ENCODE results near the gene ARSA. TPM values are rescaled to one million over a fixed set of nuclear protein-coding genes. Genes with fewer than 3 reads are reported as not detected.
A peak's percentile ranks its signal among the peaks of the same experiment; 100 is the strongest.

Gene ARSA
- total RNA-seq (2014; rRNA removed; shearing (Covaris generic); ENCODE audit: low replicate concordance) = 32.4 and 49.5 TPM in 2 replicates

GRCh38 chr22:50627642-50628542 is at the start of gene ARSA:
ARSA (minus strand) TSS chr22:50628152; CDS start chr22:50627779, 373 bp downstream.
- DNase-seq (ENCODE audit: low read depth) = peak; percentile 72
- in situ Hi-C loops (cut with HindIII; ENCODE audit: low pct_unique_long_range_greater_than_20kb, low sequenced_read_pairs) = no loop called here

GRCh38 chr22:50676661-50677492 is 48.9 kb upstream of the ARSA start:
- DNase-seq (ENCODE audit: low read depth) = no peak
- in situ Hi-C loops (cut with HindIII; ENCODE audit: low pct_unique_long_range_greater_than_20kb, low sequenced_read_pairs) = no loop called here

GRCh38 chr22:50676180-50676636 is 48.3 kb upstream of the ARSA start:
- in situ Hi-C loops (cut with HindIII; ENCODE audit: low pct_unique_long_range_greater_than_20kb, low sequenced_read_pairs) = no loop called here
- no peak for DNase-seq (ENCODE audit: low read depth)

- DNase-seq (ENCODE audit: low read depth) = no peak
- in situ Hi-C loops (cut with HindIII; ENCODE audit: low pct_unique_long_range_greater_than_20kb, low sequenced_read_pairs) = no loop called here
Measured at GRCh38 chr22:50675553-50676179, 47.7 kb upstream of the ARSA start.

- peak; percentile 83 for DNase-seq (ENCODE audit: low read depth)
- in situ Hi-C loops (cut with HindIII; ENCODE audit: low pct_unique_long_range_greater_than_20kb, low sequenced_read_pairs) = no loop called here
Measured at GRCh38 chr22:50674606-50675552, 46.9 kb upstream of the ARSA start.

GRCh38 chr22:50674130-50674500 is 46.2 kb upstream of the ARSA start:
- in situ Hi-C loops (cut with HindIII; ENCODE audit: low pct_unique_long_range_greater_than_20kb, low sequenced_read_pairs) = no loop called here

GRCh38 chr22:50673231-50674129 is 45.5 kb upstream of the ARSA start:
- in situ Hi-C loops (cut with HindIII; ENCODE audit: low pct_unique_long_range_greater_than_20kb, low sequenced_read_pairs) = no loop called here

More at GRCh38 chr22:50674130-50674500, 46.2 kb upstream of the ARSA start:
- DNase-seq (ENCODE audit: low read depth) = no peak

GRCh38 chr22:50672471-50673230 is 44.7 kb upstream of the ARSA start, which contains the start of gene SHANK3:
SHANK3 (plus strand) TSS chr22:50672823.
- no peak for DNase-seq (ENCODE audit: low read depth)

More at GRCh38 chr22:50673231-50674129, 45.5 kb upstream of the ARSA start:
- no peak for DNase-seq (ENCODE audit: low read depth)

GRCh38 chr22:50672041-50672440 is 44.1 kb upstream of the ARSA start:
- no peak for DNase-seq (ENCODE audit: low read depth)
- in situ Hi-C loops (cut with HindIII; ENCODE audit: low pct_unique_long_range_greater_than_20kb, low sequenced_read_pairs) = no loop called here

More at GRCh38 chr22:50672471-50673230, 44.7 kb upstream of the ARSA start, which contains the start of gene SHANK3:
- in situ Hi-C loops (cut with HindIII; ENCODE audit: low pct_unique_long_range_greater_than_20kb, low sequenced_read_pairs) = no loop called here

- DNase-seq (ENCODE audit: low read depth) = no peak
- in situ Hi-C loops (cut with HindIII; ENCODE audit: low pct_unique_long_range_greater_than_20kb, low sequenced_read_pairs) = no loop called here
Measured at GRCh38 chr22:50671641-50672040, 43.7 kb upstream of the ARSA start.

GRCh38 chr22:50670914-50671538 is 43.1 kb upstream of the ARSA start:
- in situ Hi-C loops (cut with HindIII; ENCODE audit: low pct_unique_long_range_greater_than_20kb, low sequenced_read_pairs) = no loop called here
- DNase-seq (ENCODE audit: low read depth) = no peak

GRCh38 chr22:50670513-50670912 is 42.6 kb upstream of the ARSA start:
- no peak for DNase-seq (ENCODE audit: low read depth)
- in situ Hi-C loops (cut with HindIII; ENCODE audit: low pct_unique_long_range_greater_than_20kb, low sequenced_read_pairs) = no loop called here

GRCh38 chr22:50665738-50666137 is 37.8 kb upstream of the ARSA start:
- DNase-seq (ENCODE audit: low read depth) = no peak
- in situ Hi-C loops (cut with HindIII; ENCODE audit: low pct_unique_long_range_greater_than_20kb, low sequenced_read_pairs) = loop anchor here (5.0 kb wide), 1 partner anchor 33 kb away; no protein-coding TSS in a partner anchor

GRCh38 chr22:50665212-50665611 is 37.3 kb upstream of the ARSA start:
- in situ Hi-C loops (cut with HindIII; ENCODE audit: low pct_unique_long_range_greater_than_20kb, low sequenced_read_pairs) = loop anchor here (5.0 kb wide), 1 partner anchor 33 kb away; no protein-coding TSS in a partner anchor
- DNase-seq (ENCODE audit: low read depth) = no peak

GRCh38 chr22:50660306-50660705 is 32.4 kb upstream of the ARSA start:
- in situ Hi-C loops (cut with HindIII; ENCODE audit: low pct_unique_long_range_greater_than_20kb, low sequenced_read_pairs) = no loop called here
- DNase-seq (ENCODE audit: low read depth) = no peak
